ENCODE measurements around the gene SPDYE2B.
"Not testable (repeated sequence)": the region's sequence is repeated elsewhere in the genome, so short reads cannot be mapped to it uniquely, and the experiment has no call there.

DNA sequence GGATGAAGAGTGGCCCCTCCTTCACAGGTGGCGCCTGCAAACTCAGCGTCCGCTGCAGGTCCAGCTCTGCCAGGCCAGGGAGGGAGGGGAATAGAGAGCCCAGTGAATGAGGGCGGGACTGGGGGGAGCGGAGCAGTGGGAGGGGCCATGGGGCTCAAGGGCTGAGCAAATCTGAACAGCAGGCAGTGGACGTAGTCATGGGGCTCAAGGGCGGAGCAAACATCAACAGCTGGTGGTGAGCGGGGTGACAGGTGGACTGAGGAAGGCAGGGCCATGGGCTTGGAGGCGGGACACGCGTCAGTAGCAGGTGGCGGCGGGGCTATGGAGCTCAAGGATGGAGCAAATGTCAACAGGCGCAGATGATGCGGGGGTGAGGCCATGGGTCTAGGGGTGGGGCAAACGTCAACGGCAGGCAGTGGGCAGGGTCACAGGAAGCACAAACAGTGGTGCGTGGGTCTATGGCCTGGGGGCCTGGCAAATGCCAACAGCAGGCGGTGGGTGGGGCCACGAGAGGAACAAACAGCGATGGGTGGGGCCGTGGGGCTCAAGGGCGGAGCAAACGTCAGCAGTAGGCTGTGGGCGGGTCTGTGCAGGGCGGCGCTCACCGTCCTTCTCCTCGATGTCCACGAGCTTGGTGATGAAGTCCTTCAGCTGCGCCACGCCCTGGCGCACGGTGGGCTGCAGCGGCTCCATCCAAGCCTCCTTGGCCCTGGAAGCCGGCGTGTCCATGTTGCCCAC, 38.3 kb downstream of the SPDYE2B start:
- not testable (repeated sequence) for TF ChIP-seq POLR2A (IDR thresholded peaks at IDR 0.05)
- TF ChIP-seq, protein P1, sequence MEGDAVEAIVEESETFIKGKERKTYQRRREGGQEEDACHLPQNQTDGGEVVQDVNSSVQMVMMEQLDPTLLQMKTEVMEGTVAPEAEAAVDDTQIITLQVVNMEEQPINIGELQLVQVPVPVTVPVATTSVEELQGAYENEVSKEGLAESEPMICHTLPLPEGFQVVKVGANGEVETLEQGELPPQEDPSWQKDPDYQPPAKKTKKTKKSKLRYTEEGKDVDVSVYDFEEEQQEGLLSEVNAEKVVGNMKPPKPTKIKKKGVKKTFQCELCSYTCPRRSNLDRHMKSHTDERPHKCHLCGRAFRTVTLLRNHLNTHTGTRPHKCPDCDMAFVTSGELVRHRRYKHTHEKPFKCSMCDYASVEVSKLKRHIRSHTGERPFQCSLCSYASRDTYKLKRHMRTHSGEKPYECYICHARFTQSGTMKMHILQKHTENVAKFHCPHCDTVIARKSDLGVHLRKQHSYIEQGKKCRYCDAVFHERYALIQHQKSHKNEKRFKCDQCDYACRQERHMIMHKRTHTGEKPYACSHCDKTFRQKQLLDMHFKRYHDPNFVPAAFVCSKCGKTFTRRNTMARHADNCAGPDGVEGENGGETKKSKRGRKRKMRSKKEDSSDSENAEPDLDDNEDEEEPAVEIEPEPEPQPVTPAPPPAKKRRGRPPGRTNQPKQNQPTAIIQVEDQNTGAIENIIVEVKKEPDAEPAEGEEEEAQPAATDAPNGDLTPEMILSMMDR (IDR thresholded peaks at IDR 0.05), result not testable (repeated sequence)

Data from sigmoid colon (tissue), 3 donors.